Esophagus muscularis mucosa (tissue), 3 donors: ENCODE results near the gene LEP.

Source experiments
- POLR2A ChIP-seq: fragments of 450-650 bp; IDR thresholded peaks from one replicate; pipeline ENCODE4 v1.6.1; 2017; ENCODE audit warnings: antibody characterized with exemption, moderate library complexity, mild to moderate bottlenecking, low read depth
- TF ChIP-seq, protein P1 (sequence below), 3 experiments: fragments of 200-600 bp in 2 of 3; fragments of 450-650 bp in 1 of 3; sonication (generic) in 2 of 3; IDR thresholded peaks; one replicate each; pipeline ENCODE4 v1.5.1; 2017 to 2019; ENCODE audit warnings: antibody characterized with exemption in 3 of 3, mild to moderate bottlenecking in 2 of 3, moderate library complexity in 1 of 3

DNA sequence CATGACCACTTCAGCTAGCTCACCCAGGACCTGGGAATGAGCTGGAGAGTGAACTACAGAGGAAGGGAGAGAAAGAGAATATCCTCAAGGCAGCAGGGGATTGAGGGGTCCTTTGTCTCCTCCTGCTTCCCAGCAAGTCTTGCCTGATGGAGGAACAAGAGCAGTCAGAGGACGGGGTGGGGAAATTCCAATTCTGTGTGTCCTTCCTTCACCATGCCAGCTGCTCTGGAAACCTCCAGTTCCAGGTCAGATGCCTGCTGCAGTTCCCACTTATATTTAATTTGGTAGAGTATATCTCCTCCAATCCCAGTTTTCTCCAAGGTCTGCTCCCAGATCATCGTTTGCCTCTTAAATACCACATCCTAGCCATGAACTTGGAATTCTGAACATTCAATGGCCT is 21.4 kb upstream of the LEP start:
- TF ChIP-seq, protein P1, sequence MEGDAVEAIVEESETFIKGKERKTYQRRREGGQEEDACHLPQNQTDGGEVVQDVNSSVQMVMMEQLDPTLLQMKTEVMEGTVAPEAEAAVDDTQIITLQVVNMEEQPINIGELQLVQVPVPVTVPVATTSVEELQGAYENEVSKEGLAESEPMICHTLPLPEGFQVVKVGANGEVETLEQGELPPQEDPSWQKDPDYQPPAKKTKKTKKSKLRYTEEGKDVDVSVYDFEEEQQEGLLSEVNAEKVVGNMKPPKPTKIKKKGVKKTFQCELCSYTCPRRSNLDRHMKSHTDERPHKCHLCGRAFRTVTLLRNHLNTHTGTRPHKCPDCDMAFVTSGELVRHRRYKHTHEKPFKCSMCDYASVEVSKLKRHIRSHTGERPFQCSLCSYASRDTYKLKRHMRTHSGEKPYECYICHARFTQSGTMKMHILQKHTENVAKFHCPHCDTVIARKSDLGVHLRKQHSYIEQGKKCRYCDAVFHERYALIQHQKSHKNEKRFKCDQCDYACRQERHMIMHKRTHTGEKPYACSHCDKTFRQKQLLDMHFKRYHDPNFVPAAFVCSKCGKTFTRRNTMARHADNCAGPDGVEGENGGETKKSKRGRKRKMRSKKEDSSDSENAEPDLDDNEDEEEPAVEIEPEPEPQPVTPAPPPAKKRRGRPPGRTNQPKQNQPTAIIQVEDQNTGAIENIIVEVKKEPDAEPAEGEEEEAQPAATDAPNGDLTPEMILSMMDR (IDR thresholded peaks at IDR 0.05) = no peak
- no peak for TF ChIP-seq POLR2A
